Measurements from ENCODE around the gene PPP1R13L. TPM values are rescaled to one million over a fixed set of nuclear protein-coding genes. Genes with fewer than 3 reads are reported as not detected.

Gene PPP1R13L
- total RNA-seq, 1 donor from 2014 or later, result 111 TPM

GRCh38 chr19:45443462-45444317, 38.8 kb upstream of the PPP1R13L start:
- H3K4me1 ChIP-seq, result peaks cover 55% of the 10 kb centered on the region
- no peaks in the 10 kb centered on the region for H3K27me3 ChIP-seq
- no peaks in the 10 kb centered on the region for H3K36me3 ChIP-seq
- peak overlapping the region; percentile 49 to 65 for H3K4me3 ChIP-seq
- intact Hi-C loops (cut with DNase I), result no loop called here
- no peak for TF ChIP-seq CTCF (IDR thresholded peaks at IDR 0.05)
- peak in 1 of 2 donors; percentile 58 for TF ChIP-seq POLR2A (IDR thresholded peaks at IDR 0.05)
- peak; percentile 93 to 96 for TF ChIP-seq POLR2AphosphoS5 (IDR thresholded peaks at IDR 0.05; ENCODE audit: insufficient read depth in 1 of 2, low read depth in 1 of 2)
- H3K9me3 ChIP-seq, result no peaks in the 10 kb centered on the region
- peak in 1 of 2 donors; percentile 98 for DNase-seq (ENCODE audit: extremely low spot score in 2 of 2)
- H3K27ac ChIP-seq, result peak overlapping the region; percentile 99

- H3K36me3 ChIP-seq, result no peaks in the 10 kb centered on the region
- TF ChIP-seq POLR2A (IDR thresholded peaks at IDR 0.05), result no peak
- TF ChIP-seq CTCF (IDR thresholded peaks at IDR 0.05), result no peak
- TF ChIP-seq POLR2AphosphoS5 (IDR thresholded peaks at IDR 0.05; ENCODE audit: insufficient read depth in 1 of 2, low read depth in 1 of 2), result no peak
- H3K27ac ChIP-seq, result peak overlapping the region; percentile 99
- H3K9me3 ChIP-seq, result no peaks in the 10 kb centered on the region
- peak overlapping the region; percentile 49 to 65 for H3K4me3 ChIP-seq
- no peaks in the 10 kb centered on the region for H3K27me3 ChIP-seq
- H3K4me1 ChIP-seq, result peaks cover 48% of the 10 kb centered on the region
- intact Hi-C loops (cut with DNase I), result no loop called here
- DNase-seq (ENCODE audit: extremely low spot score in 2 of 2), result no peak
Measured at GRCh38 chr19:45442778-45443461, 38.1 kb upstream of the PPP1R13L start.

- Histone ChIP-seq H3K27ac (peak overlapping the region; percentile 99), H3K27me3 (no peaks in the 10 kb centered on the region), H3K4me3 (no peak overlapping the region), H3K36me3 (no peaks in the 10 kb centered on the region), H3K9me3 (no peaks in the 10 kb centered on the region), H3K4me1 (peaks cover 43% of the 10 kb centered on the region)
- intact Hi-C loops (cut with DNase I), result no loop called here
- DNase-seq (ENCODE audit: extremely low spot score in 2 of 2), result no peak
- no peak for TF ChIP-seq POLR2A (IDR thresholded peaks at IDR 0.05)
- TF ChIP-seq CTCF (IDR thresholded peaks at IDR 0.05), result no peak
- TF ChIP-seq POLR2AphosphoS5 (IDR thresholded peaks at IDR 0.05; ENCODE audit: insufficient read depth in 1 of 2, low read depth in 1 of 2), result no peak
Measured at GRCh38 chr19:45442408-45442777, 37.5 kb upstream of the PPP1R13L start.

GRCh38 chr19:45440873-45441654, 36.2 kb upstream of the PPP1R13L start:
- intact Hi-C loops (cut with DNase I), result no loop called here
- H3K27me3 ChIP-seq, result no peaks in the 10 kb centered on the region
- peak overlapping the region; percentile 98 for H3K27ac ChIP-seq
- no peaks in the 10 kb centered on the region for H3K36me3 ChIP-seq
- no peak for TF ChIP-seq POLR2A (IDR thresholded peaks at IDR 0.05)
- no peak for TF ChIP-seq CTCF (IDR thresholded peaks at IDR 0.05)
- no peak for TF ChIP-seq POLR2AphosphoS5 (IDR thresholded peaks at IDR 0.05; ENCODE audit: insufficient read depth in 1 of 2, low read depth in 1 of 2)
- no peak for DNase-seq (ENCODE audit: extremely low spot score in 2 of 2)
- no peak overlapping the region for H3K4me3 ChIP-seq
- no peaks in the 10 kb centered on the region for H3K9me3 ChIP-seq
- H3K4me1 ChIP-seq, result peaks cover 31% of the 10 kb centered on the region

Measured in vagina (tissue), 2 donors.